Activated naive CD8-positive, alpha-beta T cell treated with anti-CD3 and anti-CD28 coated beads, Interleukin-2, amount 10 ng/mL, durations not matched to agents 7 days and 5 days (primary cell): ENCODE measurements around the gene SOCS7. TPM values are rescaled to one million over a fixed set of nuclear protein-coding genes. Genes with fewer than 3 reads are reported as not detected.
A peak's percentile ranks its signal among the peaks of the same experiment; 100 is the strongest.

ENCODE experiments used
- ATAC-seq: fragments of 150-1000 bp; cut with Tn5 transposase; one replicate; pipeline ENCODE4 v1.10.0; 2021; ENCODE audit warnings: low read depth, moderate library complexity
- POLR2A ChIA-PET: fragments of 350-600 bp; sonication (Branson Sonifier 250); formaldehyde crosslinking; loops from one replicate; lab custom pipeline; 2021; ENCODE audit warnings: antibody characterized with exemption; lab: Charles Lee
- DNase-seq: peaks from one replicate; pipeline ENCODE4 v3.0.0; 2021
- H3K27ac Mint-ChIP-seq: one replicate; pipeline ENCODE4 v1.8.0; 2022; ENCODE audit warnings: mild to moderate bottlenecking, mixed read lengths
- H3K27me3 Mint-ChIP-seq: one replicate; pipeline ENCODE4 v1.8.0; 2022; ENCODE audit warnings: mild to moderate bottlenecking, moderate library complexity, mixed read lengths
- H3K36me3 Mint-ChIP-seq: one replicate; pipeline ENCODE4 v1.8.0; 2021; ENCODE audit warnings: mild to moderate bottlenecking, mixed read lengths
- H3K4me1 Mint-ChIP-seq: one replicate; pipeline ENCODE4 v1.8.0; 2021; ENCODE audit warnings: mixed read lengths
- H3K4me3 Mint-ChIP-seq: one replicate; pipeline ENCODE4 v1.8.0; 2022; ENCODE audit warnings: mild to moderate bottlenecking, moderate library complexity, mixed read lengths
- H3K9me3 Mint-ChIP-seq: one replicate; pipeline ENCODE4 v1.8.0; 2021; ENCODE audit warnings: mixed read lengths
- total RNA-seq, 2 experiments: library from RNA; stranded (reverse); gene quantifications; one replicate each; pipeline ENCODE4 v1.2.3, GENCODE V29; 2021

SOCS7 gene
- total RNA-seq, 2 experiments from 2014 or later, result 16.4 to 19.0 TPM

DNA sequence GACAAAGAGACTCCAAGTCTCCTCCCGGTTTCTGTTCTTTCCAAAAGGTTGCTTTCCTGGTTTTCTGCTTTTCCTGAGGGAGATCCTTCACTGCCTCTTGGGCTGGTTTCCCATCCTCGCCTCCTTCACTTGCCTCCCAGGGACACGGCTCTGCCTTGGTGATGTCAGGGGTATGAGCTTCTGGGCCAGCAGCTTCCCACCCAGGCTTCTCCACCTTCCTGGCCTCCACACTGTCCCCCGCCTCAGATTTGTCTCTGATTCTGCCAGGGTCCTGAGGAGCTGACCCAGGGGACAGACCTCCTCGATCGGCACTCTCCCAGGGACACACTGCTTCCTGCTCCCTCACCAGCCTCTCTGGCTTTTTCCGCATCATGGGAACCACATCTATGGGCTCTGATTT lies 22.4 kb upstream of the SOCS7 start:
- no peak overlapping the region for H3K4me3 Mint-ChIP-seq
- no peak overlapping the region for H3K27ac Mint-ChIP-seq
- DNase-seq (no peak), ATAC-seq (no peak)
- POLR2A ChIA-PET, result interaction anchor here (0.7 kb wide), 1 partner anchor 76 kb away, joined by 3 read pairs; no protein-coding TSS in a partner anchor
- no peaks in the 10 kb centered on the region for H3K9me3 Mint-ChIP-seq
- peaks cover 7% of the 10 kb centered on the region for H3K4me1 Mint-ChIP-seq
- H3K36me3 Mint-ChIP-seq, result no peaks in the 10 kb centered on the region
- H3K27me3 Mint-ChIP-seq, result no peaks in the 10 kb centered on the region

DNA sequence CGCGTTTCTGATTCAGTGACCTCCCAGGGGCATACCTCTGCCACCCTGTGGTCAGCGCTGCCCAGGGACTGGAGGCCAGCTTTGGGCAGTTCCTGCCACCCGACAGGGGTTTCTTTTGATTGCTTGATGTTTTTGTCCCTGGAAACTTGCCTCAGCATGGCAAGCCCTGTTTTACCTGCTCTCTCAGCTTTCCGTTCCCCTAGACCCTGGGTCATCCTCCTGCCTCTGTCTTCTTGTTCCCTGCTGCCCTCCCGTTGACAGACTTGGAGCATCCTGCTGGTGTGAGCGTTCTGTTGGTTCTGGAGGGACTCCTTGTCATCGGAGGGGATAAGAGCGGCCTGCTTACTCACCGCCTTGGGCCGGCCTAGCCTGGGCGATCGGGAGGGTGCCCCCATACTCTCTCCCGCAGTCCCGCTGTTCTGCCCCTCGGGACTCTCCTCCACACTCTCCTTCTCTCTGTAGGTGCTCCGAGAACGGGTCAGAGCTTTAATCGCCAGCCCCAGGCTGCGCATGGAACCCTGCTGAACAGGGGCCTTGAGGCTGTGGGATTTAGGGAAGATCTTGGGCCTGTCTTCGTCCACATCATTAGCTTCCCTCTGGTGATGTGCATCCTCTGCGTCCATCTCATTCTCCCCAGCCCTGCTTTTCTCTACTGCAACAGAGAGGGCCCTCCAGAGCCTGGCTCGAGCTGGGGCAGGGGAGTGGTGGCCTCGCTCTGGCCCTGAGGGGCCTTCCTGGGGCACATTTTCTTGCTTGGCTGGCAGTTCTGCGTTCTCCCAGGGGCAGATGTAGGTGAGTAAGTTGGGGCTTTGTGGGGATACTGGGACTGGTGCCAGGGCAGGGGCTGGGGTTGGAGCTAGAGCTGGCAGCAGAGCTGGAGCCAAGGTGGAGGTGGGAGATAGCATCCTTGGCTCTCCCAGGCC lies 21.6 kb upstream of the SOCS7 start:
- H3K4me3 Mint-ChIP-seq, result no peak overlapping the region
- H3K4me1 Mint-ChIP-seq, result peaks cover 7% of the 10 kb centered on the region
- H3K9me3 Mint-ChIP-seq, result no peaks in the 10 kb centered on the region
- DNase-seq (no peak), ATAC-seq (no peak)
- POLR2A ChIA-PET, result no interaction called here
- no peaks in the 10 kb centered on the region for H3K36me3 Mint-ChIP-seq
- no peak overlapping the region for H3K27ac Mint-ChIP-seq
- H3K27me3 Mint-ChIP-seq, result no peaks in the 10 kb centered on the region

DNA sequence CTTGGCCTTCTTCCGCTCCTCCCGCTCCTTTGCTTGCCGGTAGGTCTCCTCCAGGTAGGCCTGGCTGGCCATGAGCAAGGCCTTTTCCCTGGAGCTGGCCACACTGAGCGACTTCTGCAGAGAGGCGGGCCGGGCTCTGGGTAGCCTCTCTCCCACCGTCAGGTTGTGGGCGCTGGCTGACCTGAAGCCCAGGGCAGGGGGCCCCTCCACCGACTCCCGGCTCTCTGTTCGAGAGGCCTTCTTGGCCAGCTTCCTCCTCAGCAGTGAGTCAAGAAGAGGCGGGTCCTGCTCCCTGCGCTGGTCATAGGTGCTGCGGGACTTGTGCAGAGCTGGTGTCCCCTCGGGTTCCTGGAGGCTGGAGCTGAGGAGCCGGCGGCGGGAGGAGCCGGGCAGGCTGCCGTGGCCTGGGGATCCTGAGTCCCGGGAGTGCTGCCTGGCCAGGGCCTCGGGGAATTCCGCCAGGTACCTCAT lies 20.7 kb upstream of the SOCS7 start:
- Mint-ChIP-seq H3K4me3 (no peak overlapping the region), H3K36me3 (no peaks in the 10 kb centered on the region), H3K4me1 (peaks cover 5% of the 10 kb centered on the region), H3K27ac (no peak overlapping the region), H3K27me3 (no peaks in the 10 kb centered on the region), H3K9me3 (no peaks in the 10 kb centered on the region)
- DNase-seq (no peak), ATAC-seq (no peak)
- POLR2A ChIA-PET, result interaction anchor here (0.5 kb wide), 1 partner anchor 691 kb away, joined by 3 read pairs; no protein-coding TSS in a partner anchor

DNA sequence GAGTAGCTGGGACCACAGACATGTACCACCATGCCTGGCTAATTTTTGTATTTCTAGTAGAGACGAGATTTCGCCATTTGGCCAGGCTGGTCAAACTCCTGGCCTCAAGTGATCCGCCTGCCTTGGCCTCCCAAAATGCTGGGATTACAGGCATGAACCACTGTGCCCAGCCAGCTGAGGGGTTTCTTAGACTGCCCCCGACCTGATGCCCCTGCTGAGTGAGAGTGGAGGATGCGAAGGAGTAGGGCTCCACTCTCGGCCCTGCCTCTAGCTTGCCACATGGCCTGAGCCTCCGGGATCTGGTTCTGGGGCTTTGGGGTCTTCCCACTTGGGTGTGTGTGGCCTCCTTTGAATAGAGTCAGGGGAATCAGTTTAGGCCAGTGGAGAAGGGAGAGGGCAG lies 18.9 kb upstream of the SOCS7 start:
- Mint-ChIP-seq H3K4me1 (no peaks in the 10 kb centered on the region), H3K27me3 (peaks cover 3% of the 10 kb centered on the region), H3K27ac (no peak overlapping the region), H3K9me3 (no peaks in the 10 kb centered on the region), H3K4me3 (no peak overlapping the region), H3K36me3 (no peaks in the 10 kb centered on the region)
- DNase-seq (no peak), ATAC-seq (no peak)
- POLR2A ChIA-PET, result no interaction called here

DNA sequence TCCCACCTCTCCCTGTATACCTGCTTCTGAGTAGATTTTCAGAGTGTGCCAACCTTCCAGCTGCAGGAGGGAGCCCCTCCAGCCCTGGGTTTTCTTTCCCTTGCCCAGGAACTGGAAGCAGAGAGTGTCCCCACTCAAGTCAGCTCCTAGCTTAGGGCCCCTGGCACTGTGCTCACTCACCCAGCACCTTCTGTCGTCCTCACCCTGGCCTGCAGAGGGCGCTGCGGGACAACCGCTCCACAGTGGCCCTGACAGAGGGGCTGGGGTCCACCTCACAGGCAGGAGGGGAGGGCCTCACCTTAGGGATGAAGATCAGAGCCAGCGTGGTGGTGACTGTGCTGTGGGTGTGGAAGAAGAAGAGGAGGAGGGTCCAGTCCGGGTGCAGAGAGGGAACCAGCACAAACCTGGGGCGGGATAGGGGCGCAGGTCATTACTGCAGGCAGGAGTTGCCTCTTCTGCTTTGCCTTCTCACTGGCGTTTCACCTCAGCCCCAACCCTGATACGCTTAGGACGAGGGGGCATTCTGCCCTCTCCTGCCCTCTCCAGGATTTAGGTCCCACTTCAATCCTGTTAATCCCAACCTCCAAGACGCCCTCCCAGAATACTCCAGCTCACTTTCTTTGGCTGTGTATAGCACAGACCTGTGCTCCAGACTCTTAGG lies 17.9 kb upstream of the SOCS7 start:
- no peak overlapping the region for H3K27ac Mint-ChIP-seq
- ATAC-seq (peak; percentile 67), DNase-seq (peak; percentile 78)
- H3K9me3 Mint-ChIP-seq, result no peaks in the 10 kb centered on the region
- no peaks in the 10 kb centered on the region for H3K36me3 Mint-ChIP-seq
- peaks cover 3% of the 10 kb centered on the region for H3K27me3 Mint-ChIP-seq
- POLR2A ChIA-PET, result no interaction called here
- no peaks in the 10 kb centered on the region for H3K4me1 Mint-ChIP-seq
- no peak overlapping the region for H3K4me3 Mint-ChIP-seq

DNA sequence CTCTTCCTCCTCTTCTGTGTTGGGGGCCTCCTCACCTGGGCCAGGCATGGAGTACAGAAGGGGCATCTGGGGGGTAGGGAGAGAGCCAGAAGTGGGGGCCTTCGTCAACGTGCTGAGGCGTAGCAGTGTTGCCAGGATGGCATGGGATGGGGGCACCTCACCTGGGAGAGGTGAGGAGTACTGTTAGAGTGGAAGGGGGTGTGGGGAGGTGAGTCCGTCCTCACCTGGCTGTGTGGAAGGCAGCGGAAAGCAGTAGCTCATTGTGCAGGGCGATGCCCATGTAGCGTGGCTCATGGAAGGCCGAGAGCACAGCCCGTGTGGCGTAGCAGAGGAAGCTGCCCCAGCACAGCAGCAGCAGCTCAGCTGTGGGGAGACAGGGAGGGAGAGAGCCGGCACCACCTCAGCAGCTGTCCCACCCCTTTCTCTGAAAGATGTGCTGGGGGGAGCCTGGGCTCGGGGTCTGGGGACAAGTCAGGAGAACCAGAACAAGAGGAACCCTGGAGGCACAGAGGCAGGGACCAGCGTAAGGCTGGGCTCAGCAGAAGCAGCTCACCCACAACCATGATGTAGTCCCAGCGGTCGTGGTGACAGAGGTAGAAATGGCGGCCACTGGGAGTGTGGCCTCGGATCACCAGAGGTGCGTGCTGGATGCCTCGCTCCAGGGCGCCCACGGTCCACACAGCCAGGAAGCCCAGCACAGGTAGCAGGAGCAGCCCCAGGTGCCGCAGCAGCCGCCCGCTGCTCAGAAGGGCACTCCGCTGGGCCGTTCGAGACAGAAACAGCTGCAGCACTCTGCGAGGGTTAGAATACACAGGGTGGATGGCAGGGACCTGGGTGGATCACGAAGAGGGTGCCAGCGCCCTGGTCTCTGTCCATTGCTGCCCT lies 16.9 kb upstream of the SOCS7 start:
- ATAC-seq, result no peak

DNA sequence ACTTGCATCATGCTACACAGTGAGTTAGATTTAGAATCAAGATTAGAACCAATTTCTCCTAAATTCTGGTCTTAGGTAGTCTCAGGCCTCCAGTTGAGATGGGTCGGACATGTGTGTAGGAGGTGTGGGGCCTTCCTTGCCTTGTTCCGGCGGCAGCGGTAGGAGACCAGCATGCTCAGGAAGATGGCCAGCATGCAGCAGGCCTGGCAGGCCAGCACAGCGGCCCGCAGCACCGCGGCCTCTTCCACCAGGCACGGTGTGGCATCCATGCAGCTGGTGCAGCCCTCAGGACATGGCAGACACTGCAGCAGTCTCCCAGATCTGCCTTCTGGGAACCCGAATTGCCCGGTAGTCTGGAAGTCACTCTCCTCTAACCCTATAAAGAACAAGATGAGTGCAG lies 14.8 kb upstream of the SOCS7 start:
- no peak for ATAC-seq

More for the DNA sequence above, 16.9 kb upstream of the SOCS7 start:
- peaks cover 3% of the 10 kb centered on the region for H3K27me3 Mint-ChIP-seq
- H3K36me3 Mint-ChIP-seq, result no peaks in the 10 kb centered on the region
- no peak overlapping the region for H3K4me3 Mint-ChIP-seq
- POLR2A ChIA-PET, result no interaction called here
- H3K27ac Mint-ChIP-seq, result no peak overlapping the region
- H3K9me3 Mint-ChIP-seq, result no peaks in the 10 kb centered on the region
- no peaks in the 10 kb centered on the region for H3K4me1 Mint-ChIP-seq
- DNase-seq, result no peak

DNA sequence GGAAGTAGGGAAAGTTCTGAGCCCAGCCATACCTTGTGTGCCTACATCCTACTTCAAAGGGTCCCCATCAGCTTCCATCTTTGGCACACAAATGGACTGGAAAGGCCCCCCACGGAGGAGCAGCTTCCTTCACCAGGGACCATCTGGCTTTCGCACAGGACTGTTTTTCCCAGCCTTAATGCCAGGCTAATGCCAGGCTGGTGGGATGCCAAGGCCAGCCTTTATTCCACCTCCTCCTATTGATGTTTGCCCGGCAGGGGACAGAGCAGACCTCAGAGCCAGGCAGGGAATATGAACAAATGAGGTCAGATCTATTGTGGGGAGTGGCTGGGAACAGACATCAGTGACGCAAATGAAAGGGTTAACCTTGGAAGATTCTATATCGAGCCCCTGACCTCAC lies 13.6 kb upstream of the SOCS7 start:
- ATAC-seq (no peak), DNase-seq (no peak)
- no peaks in the 10 kb centered on the region for H3K36me3 Mint-ChIP-seq
- no peak overlapping the region for H3K4me3 Mint-ChIP-seq
- H3K27ac Mint-ChIP-seq, result no peak overlapping the region
- no peaks in the 10 kb centered on the region for H3K9me3 Mint-ChIP-seq
- peaks cover 6% of the 10 kb centered on the region for H3K27me3 Mint-ChIP-seq
- POLR2A ChIA-PET, result no interaction called here
- no peaks in the 10 kb centered on the region for H3K4me1 Mint-ChIP-seq

More for the DNA sequence above, 14.8 kb upstream of the SOCS7 start:
- POLR2A ChIA-PET, result no interaction called here
- H3K27me3 Mint-ChIP-seq, result peaks cover 6% of the 10 kb centered on the region
- H3K36me3 Mint-ChIP-seq, result no peaks in the 10 kb centered on the region
- H3K4me3 Mint-ChIP-seq, result no peak overlapping the region
- H3K4me1 Mint-ChIP-seq, result no peaks in the 10 kb centered on the region
- no peak for DNase-seq
- H3K27ac Mint-ChIP-seq, result no peak overlapping the region
- H3K9me3 Mint-ChIP-seq, result no peaks in the 10 kb centered on the region

DNA sequence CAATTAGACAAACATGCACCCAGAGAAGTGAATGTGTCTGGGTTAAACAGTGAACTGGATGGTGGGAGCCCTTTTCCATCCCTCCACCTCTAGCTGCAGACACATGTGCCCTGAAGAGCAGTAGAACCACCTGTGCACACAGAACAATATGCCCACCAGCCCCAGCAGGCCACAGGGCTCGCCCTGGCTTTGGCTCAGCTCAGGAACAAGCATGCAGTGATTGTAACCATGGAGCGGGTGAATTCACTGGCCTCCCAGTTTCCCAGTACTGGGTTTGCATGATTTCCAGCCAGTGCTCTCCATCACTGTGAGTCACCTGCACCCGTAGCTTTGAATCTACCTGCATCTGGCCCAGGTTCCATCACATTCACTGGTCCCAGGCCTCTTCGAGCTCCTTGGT lies 13.1 kb upstream of the SOCS7 start:
- DNase-seq, result no peak
- no peak for ATAC-seq
- Mint-ChIP-seq H3K9me3 (no peaks in the 10 kb centered on the region), H3K4me1 (no peaks in the 10 kb centered on the region), H3K36me3 (no peaks in the 10 kb centered on the region), H3K27me3 (peaks cover 6% of the 10 kb centered on the region), H3K27ac (no peak overlapping the region), H3K4me3 (no peak overlapping the region)
- POLR2A ChIA-PET, result no interaction called here

DNA sequence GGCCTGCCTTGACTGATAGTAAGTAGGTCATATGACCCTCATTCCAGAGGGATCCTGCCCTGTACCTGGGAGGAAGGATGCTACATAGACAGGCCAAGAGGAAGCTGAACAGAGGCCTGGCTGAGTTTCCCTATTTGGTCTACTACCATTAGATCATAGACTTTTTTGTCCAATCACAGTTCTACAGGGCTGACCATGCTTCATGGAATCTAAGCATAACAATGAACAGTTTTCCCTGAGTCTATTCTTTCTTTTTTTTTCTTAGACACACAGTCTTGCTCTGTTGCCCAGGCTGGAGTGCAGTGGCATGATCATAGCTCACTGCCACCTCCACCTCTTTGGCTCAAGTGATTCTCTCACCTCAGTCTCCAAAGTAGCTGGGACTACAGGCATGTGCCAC lies 11.8 kb upstream of the SOCS7 start:
- Mint-ChIP-seq H3K27me3 (peaks cover 8% of the 10 kb centered on the region), H3K27ac (no peak overlapping the region), H3K4me1 (no peaks in the 10 kb centered on the region), H3K9me3 (no peaks in the 10 kb centered on the region), H3K36me3 (no peaks in the 10 kb centered on the region), H3K4me3 (no peak overlapping the region)
- no peak for DNase-seq
- POLR2A ChIA-PET, result no interaction called here
- no peak for ATAC-seq

DNA sequence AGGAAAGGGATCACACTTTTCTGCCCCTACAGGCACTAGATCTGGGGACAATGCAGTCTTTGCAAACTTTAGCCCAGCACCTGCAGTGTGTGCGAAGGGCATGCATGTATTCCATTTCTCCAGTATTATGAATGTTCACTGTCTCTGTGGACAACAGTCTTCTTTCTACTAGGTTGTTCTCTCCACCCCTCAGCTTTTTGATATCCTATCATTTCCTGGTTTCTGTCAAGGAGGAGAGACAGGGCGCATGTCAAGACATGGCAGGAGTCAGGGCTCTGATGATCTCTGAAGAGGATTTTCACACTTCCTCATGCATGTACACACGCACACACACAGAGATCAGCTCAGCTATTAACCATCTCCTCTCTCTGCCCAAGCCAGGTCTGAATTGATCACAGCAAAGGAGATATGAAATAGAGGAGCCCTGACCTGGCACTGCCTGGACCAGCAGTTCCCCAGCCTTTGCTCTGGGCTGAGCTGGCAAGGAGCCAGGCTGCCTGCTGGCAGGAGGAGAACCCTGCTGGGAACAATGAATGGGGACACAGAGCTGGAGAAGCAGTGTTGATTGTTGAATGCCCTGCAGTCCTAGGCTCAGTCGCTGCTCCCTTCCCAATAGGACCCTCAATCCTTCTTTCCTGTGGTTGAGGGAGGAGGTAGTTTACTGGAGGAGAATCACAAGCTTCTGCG lies 10.5 kb upstream of the SOCS7 start:
- DNase-seq, result no peak
- ATAC-seq, result no peak
- Mint-ChIP-seq H3K27ac (no peak overlapping the region), H3K4me3 (no peak overlapping the region), H3K4me1 (no peaks in the 10 kb centered on the region), H3K36me3 (no peaks in the 10 kb centered on the region), H3K27me3 (peaks cover 11% of the 10 kb centered on the region), H3K9me3 (no peaks in the 10 kb centered on the region)
- POLR2A ChIA-PET, result no interaction called here

DNA sequence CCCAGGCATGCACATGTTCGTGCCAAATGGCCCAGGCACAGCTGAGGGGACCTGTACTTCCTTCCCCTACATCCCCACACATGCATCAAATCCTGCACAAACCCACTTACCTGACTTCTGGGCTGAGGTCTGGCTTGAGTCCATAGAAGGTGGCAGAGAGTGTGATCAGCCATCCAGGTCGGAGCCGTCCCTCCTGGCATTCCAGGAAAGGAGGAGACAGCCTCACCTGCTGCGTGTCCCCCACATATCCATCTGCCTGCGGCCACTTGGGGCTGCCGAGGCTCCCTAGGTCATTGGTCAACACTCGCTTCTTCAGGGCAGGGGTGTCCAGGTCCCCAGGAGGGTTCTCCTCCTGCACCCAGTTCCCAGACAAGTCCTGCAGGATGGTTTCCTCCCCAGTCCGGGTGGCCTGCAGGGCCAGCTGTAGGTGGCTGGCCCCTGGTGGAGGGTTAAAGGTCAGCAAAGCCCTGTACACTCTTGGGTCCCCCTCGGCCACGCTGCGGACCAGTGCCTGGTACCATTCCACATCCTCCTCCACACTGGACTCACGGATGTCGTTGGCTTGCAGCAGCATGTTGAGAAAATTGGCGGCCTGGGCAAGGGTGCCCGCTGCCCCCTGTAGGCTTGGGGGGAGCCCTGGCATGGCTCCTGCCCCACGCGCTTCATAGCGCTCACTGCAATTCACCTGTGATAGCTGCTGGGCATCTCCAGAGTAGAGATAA lies 8.6 kb upstream of the SOCS7 start:
- Mint-ChIP-seq H3K4me3 (no peak overlapping the region), H3K36me3 (no peaks in the 10 kb centered on the region), H3K27ac (no peak overlapping the region), H3K9me3 (no peaks in the 10 kb centered on the region), H3K4me1 (no peaks in the 10 kb centered on the region), H3K27me3 (peaks cover 7% of the 10 kb centered on the region)
- no peak for DNase-seq
- POLR2A ChIA-PET, result interaction anchor here (1.2 kb wide), 1 partner anchor 9 kb away, joined by 3 read pairs; the partner anchor contains the start of gene SOCS7
- no peak for ATAC-seq
